HG03060 (cell line): ENCODE results near the gene GVQW3.
A peak's percentile ranks its signal among the peaks of the same experiment; 100 is the strongest.

Experiments
- ATAC-seq: cut with Tn5 transposase; IDR thresholded peaks from one replicate; pipeline ENCODE4 v1.9.1; 2021; ENCODE audit warnings: low read depth, moderate number of reproducible peaks; ENCODE audit not compliant: unreplicated experiment

Gene GVQW3

DNA sequence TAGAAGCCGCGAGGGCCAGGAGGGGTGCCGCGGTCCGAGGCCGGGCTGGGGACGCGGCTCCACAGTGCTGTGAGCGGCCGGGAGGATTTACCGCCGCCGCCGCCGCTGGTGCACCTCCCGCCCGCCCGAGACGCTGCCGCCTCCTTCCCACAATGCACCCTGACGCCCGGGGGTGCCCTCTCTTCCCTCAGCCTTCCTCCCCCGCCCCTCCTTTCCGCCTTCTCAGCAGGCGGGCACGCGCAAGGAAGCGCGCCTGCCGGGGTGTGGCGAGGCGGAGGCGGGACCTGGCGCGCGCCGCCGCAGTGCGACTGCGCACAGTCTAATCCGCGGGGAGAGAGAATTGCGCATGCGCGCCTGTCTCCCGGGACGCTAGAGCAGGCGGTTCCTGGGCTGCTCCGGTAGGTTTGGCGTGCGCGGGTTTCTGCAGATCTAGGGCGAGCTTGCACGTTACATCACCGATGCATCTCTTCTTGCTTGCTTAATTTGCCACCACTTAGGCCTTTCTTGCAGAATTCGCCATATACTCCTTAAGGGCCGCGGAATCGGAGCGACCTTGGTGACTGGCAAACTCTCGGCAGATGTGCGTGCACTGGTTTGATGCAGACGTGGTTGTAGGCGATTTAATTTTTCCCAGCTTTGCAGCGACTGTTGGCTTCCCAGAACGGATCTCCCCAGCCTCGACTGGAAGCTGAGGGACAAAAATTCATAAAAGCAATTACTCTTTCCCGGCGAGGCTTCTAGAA lies at the start of gene GVQW3, which contains the start of gene THAP12:
Gene GVQW3 (plus strand): TSS at position 347 of the 743 bp plus-strand sequence. CDS start 506 bp downstream, outside the sequence.
Gene THAP12 (minus strand): TSS at position 156 of the 743 bp plus-strand sequence. CDS start 296 bp downstream, outside the sequence.
- peak; percentile 63 for ATAC-seq

GRCh38 chr11:76334826-76335389 lies 46.2 kb upstream of the GVQW3 start:
- no peak for ATAC-seq

- no peak for ATAC-seq
These were observed 45.3 kb upstream of the GVQW3 start for GRCh38 chr11:76335842-76336241.

GRCh38 chr11:76336597-76336996 lies 44.5 kb upstream of the GVQW3 start:
- ATAC-seq: no peak

- ATAC-seq: no peak
These were observed 43.7 kb upstream of the GVQW3 start for GRCh38 chr11:76337469-76337868.

DNA sequence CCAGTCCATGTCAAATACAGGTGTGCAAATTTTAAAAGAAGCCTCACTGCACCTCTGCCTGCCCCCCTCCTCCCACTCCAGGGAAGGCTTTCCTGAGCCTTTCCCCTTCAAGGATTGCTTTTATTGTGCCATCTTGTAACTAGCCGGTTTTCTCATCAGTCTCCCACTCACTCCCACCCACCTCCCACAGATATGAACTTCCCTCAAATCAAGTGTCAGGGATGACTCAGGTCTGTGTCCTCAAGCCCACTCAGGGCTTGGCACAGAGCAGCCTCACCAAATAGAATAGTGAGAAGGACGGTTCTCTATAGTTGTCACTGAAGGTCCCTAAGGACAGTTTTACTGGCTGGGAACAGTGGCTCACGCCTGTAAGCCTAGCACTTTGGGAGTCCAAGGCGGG lies 43.2 kb upstream of the GVQW3 start:
- no peak for ATAC-seq

GRCh38 chr11:76339221-76339620 lies 41.9 kb upstream of the GVQW3 start:
- ATAC-seq: no peak

- ATAC-seq: no peak
These were observed 33.7 kb upstream of the GVQW3 start for GRCh38 chr11:76347466-76347865.

DNA sequence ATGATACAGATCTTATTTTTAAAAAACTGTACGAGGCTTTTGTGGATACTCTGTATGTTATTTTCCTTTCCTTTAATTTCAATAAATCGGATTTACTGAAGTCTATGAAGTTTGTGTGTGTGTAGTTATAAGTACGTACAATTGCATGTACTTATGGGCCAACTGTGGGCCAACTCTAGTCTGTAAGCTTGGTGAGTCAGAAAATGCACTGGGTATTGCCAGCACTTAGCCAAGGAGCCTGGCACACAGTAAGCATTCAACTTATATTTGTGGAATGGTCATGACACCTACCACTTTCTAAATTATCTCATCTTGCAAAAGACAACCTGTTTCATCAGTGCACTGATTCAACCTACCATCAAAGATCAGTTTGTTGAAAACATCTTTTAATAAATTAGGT lies 32.8 kb upstream of the GVQW3 start:
- no peak for ATAC-seq

- ATAC-seq: no peak
These were observed 26.0 kb upstream of the GVQW3 start for GRCh38 chr11:76355172-76355571.

- ATAC-seq: no peak
These were observed 19.7 kb upstream of the GVQW3 start for GRCh38 chr11:76361374-76361773.

DNA sequence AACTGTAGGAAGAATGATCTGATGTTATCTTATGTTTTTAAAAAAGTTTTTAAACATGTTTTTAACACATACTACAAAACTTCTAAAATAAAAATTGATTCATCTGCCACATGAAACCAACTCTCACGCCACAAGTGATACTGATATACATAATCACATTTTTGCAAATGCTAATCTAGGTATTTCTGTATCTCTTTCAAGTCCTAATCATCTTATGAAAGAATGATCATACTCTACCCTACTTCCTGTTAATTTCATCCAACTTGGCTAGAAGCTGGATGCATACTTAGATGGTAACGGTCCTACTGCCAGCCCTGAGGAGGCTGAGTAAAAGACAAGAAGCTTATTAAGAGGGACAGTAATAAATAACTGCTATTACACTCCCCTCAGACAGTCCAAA lies 19.3 kb upstream of the GVQW3 start:
- ATAC-seq: no peak

GRCh38 chr11:76362716-76363115 lies 18.4 kb upstream of the GVQW3 start:
- ATAC-seq: no peak

GRCh38 chr11:76365038-76365679 lies 16.0 kb upstream of the GVQW3 start:
- ATAC-seq: no peak

- ATAC-seq: no peak
These were observed 12.6 kb upstream of the GVQW3 start for GRCh38 chr11:76368490-76368889.

- no peak for ATAC-seq
These were observed 11.7 kb upstream of the GVQW3 start for GRCh38 chr11:76369406-76369805.

- no peak for ATAC-seq
These were observed 10.0 kb upstream of the GVQW3 start for GRCh38 chr11:76371170-76371569.

DNA sequence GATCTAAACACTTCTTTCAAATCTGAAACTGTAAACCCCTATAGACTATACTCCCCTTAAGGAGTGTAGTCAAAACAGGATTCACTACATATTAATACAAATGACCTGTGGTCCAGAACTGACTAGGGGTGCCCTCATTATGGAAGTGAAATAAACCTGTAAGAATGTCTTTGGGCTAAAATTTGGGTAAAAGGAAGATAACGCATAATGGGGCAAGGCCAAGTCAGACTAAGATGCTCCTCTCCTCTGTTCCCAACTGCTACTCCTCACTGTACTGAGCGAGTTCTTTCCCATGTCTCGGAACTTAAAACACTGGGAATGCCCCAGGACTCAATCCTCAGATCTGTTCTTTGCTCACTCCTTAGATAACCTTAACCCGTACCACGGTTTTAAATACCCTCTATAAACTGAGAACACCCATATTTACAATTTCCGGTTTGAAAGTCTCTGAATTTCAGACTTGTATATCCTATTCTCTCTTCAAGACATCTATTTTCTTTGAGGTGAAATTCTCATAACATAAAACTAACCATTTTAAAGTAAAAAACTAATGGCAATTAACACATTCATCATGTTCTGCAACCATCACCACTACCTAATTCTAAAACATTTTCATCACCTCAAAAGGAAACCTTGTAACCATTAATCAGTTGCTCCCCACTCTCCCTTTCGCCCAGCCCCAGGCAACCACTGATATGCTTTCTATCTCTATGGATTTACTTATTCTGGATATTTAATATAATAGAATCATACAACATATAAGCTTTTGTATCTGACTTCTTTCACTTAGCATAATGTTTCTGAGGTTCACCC lies 4.2 kb upstream of the GVQW3 start:
- no peak for ATAC-seq

DNA sequence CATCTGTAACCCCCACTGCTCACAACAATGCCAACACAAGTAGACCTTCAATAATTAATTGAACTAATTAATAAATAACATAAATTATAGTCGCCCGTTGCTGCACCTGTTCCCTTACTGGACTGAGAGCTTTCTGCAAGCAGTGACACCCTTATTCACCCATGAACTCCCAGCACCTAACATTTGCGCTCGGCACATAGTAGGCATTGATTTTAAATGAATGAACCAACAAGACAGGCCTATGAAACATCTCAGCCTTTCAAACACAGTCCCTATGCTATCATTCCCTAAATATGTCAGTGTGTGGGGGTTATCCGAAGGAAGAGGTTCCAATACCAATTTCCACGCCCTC lies 1.3 kb upstream of the GVQW3 start:
- ATAC-seq: no peak

DNA sequence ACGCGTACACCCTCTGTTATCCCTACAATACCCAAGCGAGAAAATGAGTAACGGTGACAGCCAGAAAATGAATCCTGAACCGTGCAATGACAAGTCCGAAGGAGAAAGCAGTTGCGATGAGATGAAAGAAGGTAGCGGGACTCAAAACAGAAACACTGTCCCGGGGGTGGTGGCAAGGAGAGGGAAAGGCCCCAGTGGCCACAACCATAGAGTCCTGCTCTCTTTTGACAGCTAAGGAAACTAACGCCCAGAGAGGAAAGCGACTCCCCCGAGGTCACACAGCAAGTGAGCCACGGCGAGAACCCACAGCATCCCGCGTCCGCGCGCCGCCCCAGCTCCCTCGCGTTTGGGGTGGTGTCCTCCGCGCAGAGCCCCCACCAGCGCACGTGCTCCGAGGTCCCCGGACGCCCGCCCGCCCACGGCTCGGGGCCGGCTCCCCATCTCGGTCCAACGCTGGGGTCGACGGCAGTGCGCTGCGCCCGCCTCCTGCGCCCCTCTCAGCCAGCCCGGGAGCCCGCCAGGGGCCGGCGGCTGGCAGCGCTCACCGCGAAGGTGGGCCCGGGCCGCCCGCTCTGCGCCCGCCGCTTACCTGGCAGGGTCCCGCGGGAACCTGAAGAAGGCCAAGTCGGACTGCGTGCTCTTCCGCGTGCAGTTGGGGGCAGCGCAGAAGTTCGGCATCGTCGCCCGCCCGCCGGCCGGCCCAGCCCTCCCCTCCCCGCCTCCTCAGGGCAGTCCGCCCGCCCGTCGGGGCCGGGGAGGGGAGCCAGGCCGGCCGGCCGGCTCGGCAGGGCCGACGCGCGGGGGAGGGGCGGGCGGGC lies 755 bp upstream of the GVQW3 start:
- peak; percentile 6 for ATAC-seq
